Measurements from ENCODE around the gene GSE1. TPM values are rescaled to one million over a fixed set of nuclear protein-coding genes. Genes with fewer than 3 reads are reported as not detected.

GSE1 gene
- total and polyA plus RNA-seq, 9 of the 15 experiments (the other 6 are each of a cell fraction or from before 2014, with no cell fraction given): 12.2 to 244 (median 57.9) TPM

GRCh38 chr16:85563515-85564276 lies 49.4 kb upstream of the GSE1 start (continued):
- TF ChIP-seq ZBTB11 (CRISPR knock-in tag; IDR thresholded peaks at IDR 0.05) (peak in 2 of 3 experiments; percentile 54 to 94; a peak in 4 of 6 replicates), DACH1 (IDR thresholded peaks at IDR 0.05; ENCODE audit: partially characterized antibody) (no peak), ZNF668 (CRISPR knock-in tag; IDR thresholded peaks at IDR 0.05) (no peak), KAT8 (IDR thresholded peaks at IDR 0.05; ENCODE audit: low read depth) (no peak), MEF2A (IDR thresholded peaks at IDR 0.05; ENCODE audit: control insufficient read depth, low read depth, low read length) (no peak), SNIP1 (IDR thresholded peaks at IDR 0.05; ENCODE audit: low read depth) (no peak), ZNF780A (CRISPR knock-in tag; IDR thresholded peaks at IDR 0.05) (no peak), CAMTA2 (CRISPR knock-in tag; conservative IDR thresholded peaks at IDR 0.05) (no peak)
- TF ChIP-seq, protein P1, sequence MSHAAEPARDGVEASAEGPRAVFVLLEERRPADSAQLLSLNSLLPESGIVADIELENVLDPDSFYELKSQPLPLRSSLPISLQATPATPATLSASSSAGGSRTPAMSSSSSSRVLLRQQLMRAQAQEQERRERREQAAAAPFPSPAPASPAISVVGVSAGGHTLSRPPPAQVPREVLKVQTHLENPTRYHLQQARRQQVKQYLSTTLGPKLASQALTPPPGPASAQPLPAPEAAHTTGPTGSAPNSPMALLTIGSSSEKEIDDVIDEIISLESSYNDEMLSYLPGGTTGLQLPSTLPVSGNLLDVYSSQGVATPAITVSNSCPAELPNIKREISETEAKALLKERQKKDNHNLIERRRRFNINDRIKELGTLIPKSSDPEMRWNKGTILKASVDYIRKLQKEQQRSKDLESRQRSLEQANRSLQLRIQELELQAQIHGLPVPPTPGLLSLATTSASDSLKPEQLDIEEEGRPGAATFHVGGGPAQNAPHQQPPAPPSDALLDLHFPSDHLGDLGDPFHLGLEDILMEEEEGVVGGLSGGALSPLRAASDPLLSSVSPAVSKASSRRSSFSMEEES (CRISPR knock-in tag; IDR thresholded peaks at IDR 0.05): no peak
- TF ChIP-seq, protein P2, sequence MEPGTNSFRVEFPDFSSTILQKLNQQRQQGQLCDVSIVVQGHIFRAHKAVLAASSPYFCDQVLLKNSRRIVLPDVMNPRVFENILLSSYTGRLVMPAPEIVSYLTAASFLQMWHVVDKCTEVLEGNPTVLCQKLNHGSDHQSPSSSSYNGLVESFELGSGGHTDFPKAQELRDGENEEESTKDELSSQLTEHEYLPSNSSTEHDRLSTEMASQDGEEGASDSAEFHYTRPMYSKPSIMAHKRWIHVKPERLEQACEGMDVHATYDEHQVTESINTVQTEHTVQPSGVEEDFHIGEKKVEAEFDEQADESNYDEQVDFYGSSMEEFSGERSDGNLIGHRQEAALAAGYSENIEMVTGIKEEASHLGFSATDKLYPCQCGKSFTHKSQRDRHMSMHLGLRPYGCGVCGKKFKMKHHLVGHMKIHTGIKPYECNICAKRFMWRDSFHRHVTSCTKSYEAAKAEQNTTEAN (CRISPR knock-in tag; IDR thresholded peaks at IDR 0.05): no peak
- TF ChIP-seq, protein P3, sequence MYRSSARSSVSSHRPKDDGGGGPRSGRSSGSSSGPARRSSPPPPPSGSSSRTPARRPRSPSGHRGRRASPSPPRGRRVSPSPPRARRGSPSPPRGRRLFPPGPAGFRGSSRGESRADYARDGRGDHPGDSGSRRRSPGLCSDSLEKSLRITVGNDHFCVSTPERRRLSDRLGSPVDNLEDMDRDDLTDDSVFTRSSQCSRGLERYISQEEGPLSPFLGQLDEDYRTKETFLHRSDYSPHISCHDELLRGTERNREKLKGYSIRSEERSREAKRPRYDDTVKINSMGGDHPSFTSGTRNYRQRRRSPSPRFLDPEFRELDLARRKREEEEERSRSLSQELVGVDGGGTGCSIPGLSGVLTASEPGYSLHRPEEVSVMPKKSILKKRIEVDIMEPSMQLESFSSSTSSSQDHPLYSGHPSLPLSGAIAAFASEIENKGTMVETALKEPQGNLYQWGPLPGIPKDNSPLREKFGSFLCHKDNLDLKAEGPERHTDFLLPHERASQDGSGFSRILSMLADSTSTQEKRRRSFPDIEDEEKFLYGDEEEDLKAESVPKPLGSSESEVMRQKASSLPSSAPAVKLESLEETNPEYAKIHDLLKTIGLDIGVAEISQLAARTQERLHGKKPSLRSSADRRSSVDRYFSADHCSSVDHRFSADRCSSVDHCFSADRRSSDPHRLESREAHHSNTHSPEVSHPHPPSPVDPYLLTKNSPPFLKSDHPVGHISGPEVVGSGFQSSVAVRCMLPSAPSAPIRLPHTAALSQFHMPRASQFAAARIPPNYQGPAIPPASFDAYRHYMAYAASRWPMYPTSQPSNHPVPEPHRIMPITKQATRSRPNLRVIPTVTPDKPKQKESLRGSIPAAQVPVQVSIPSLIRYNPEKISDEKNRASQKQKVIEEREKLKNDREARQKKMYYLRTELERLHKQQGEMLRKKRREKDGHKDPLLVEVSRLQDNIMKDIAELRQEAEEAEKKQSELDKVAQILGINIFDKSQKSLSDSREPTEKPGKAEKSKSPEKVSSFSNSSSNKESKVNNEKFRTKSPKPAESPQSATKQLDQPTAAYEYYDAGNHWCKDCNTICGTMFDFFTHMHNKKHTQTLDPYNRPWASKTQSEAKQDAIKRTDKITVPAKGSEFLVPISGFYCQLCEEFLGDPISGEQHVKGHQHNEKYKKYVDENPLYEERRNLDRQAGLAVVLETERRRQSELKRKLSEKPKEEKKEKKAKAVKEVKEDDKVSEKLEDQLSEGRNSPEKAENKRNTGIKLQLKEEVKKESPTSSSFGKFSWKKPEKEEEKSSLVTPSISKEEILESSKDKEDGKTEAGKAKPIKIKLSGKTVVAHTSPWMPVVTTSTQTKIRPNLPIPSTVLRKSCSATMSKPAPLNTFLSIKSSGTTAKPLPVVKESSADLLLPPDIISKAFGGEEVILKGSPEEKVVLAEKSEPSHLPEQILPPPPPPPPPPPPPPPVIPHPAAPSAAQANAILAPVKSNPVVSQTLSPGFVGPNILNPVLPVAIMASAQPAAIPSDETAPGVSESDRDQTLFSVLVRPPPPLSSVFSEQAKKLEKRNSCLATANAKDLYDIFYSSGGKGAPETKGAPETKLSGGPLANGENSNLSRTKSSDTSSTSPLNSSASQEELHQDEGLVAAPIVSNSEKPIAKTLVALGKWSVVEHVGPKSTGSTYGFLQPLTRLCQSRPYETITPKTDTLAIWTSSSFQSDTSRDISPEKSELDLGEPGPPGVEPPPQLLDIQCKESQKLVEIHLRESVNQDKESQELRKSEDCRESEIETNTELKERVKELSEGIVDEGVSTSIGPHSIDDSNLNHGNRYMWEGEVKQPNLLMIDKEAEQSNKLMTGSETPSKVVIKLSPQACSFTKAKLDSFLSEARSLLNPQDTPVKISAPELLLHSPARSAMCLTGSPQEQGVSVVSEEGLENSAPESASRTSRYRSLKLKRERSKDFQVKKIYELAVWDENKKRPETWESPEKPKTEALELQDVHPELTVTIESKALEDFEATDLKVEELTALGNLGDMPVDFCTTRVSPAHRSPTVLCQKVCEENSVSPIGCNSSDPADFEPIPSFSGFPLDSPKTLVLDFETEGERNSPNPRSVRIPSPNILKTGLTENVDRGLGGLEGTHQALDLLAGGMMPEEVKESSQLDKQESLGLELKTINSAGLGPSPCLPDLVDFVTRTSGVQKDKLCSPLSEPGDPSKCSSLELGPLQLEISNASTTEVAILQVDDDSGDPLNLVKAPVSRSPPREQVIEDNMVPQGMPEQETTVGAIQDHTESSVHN (IDR thresholded peaks at IDR 0.05; ENCODE audit: borderline replicate concordance in 1 of 2, low read depth in 1 of 2): no peak
